ENCODE data around the gene UQCR11.

GRCh38 chr19:1632462-1633268 is 27.4 kb upstream of the UQCR11 start:
- TF ChIP-seq CTCF (IDR thresholded peaks at IDR 0.05) (no peak), POLR2A (IDR thresholded peaks at IDR 0.05) (no peak)

Measured in testis (tissue), 2 donors.